ENCODE data around the gene ADCY10. TPM values are rescaled to one million over a fixed set of nuclear protein-coding genes. Genes with fewer than 3 reads are reported as not detected.
"Not testable (repeated sequence)": the region's sequence is repeated elsewhere in the genome, so short reads cannot be mapped to it uniquely, and the experiment has no call there.

Gene ADCY10
- total RNA-seq, 1 experiment from 2014 or later = not detected

DNA sequence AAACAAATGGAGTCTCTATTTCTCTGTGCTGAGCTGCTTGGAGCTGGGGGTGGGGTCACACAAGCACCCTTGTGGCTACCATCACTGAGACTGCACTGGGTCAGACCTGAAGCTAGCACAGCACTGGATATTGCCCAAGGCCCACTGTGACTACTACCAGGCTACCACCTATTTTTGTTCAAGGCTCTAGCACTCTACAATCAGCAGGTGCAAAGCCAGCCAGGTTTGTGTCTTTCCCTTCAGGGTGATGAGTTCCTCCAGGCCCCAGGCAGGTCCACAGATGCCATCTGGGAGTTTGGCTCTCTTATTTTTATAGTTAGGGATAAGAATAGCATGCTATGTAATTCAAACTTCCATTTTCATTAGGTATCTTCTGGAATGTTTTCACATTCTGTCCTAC is 23.5 kb downstream of the ADCY10 start:
- no peak for DNase-seq (ENCODE audit: low spot score)

- not testable (repeated sequence) for DNase-seq (ENCODE audit: low spot score)
Observed at GRCh38 chr1:167887187-167887586, 26.7 kb downstream of the ADCY10 start.

DNA sequence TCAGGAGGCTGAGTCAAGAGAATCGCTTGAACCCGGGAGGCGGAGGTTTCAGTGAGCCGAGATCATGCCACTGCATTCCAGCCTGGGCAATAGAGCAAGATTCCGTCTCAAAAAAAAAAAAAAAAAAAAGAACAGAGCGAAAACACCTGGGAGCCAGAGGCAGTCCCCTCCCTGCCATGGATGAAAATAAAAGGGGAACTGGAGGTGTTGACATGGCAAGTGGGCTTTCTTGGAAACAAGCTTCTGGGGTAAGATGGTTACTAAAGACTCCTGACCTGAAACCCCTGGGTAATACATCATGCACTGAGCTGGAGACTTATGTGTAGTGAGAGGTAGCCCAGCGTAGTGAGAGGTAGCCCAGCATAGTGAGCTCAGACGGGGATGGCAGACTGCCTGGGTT is 31.6 kb downstream of the ADCY10 start:
- no peak for DNase-seq (ENCODE audit: low spot score)

DNA sequence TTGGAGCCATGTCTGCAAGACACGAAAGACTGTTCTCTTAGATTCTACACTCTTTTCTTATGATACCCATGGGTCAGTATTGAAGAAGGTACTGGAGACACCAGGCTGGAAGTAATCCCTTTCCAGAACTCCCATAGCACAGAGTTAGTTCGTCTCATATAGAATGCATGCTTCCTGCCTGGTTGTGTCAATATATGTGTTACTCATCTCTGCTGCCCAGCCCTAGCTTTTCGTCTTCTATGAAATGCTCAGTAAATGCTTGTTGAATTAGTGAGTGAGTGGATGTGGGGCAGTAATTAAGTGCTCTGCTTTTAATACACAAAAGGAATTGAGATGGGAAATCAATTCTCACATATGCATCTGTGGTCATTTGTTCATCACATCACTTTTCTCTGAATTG is 32.1 kb downstream of the ADCY10 start:
- DNase-seq (ENCODE audit: low spot score) = peak; percentile 31

DNA sequence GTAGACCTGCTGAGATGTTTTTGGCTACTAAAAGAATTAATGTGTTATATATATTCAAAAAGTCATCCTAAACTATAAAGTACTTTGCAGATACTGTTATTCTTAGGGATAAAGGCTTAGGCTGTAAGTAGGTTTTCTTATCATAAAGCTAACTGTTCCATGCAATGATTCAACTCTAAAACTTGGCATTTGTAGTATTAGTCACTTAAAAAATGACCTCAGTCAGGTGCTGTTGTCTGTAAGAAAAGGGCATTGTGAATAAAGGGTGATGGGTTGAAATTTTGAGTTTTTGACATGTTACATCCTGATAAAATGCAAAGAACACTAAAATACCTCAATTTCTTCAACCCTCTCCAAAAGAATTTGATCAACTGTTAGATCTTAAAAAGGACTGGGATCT is 32.9 kb downstream of the ADCY10 start:
- peak; percentile 78 for DNase-seq (ENCODE audit: low spot score)

DNA sequence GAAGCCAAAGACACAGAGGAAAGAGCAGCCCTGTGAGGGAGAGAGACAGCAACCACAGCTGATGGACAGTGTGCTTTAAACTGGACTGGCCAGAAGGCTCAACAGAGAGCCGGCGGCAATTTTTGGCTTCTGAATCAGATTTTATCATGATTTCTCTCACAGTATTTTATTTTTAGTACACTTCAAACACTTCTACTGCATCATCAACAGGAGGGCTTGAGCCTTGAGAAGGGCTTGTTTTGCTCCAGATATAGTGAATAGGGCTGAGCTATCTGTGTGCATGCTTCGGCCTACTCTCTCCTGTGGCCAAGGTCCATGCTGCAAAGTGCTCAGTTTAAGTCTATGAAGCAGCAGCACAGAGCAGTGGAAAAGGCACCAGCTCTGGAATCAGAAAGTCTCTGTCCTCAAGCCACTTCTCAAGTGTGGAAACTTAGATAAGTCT is 33.3 kb downstream of the ADCY10 start:
- DNase-seq (ENCODE audit: low spot score) = peak; percentile 62

GRCh38 chr1:167879508-167879907 is 34.4 kb downstream of the ADCY10 start:
- no peak for DNase-seq (ENCODE audit: low spot score)

GRCh38 chr1:167878372-167879160 is 35.4 kb downstream of the ADCY10 start:
- DNase-seq (ENCODE audit: low spot score) = no peak

DNA sequence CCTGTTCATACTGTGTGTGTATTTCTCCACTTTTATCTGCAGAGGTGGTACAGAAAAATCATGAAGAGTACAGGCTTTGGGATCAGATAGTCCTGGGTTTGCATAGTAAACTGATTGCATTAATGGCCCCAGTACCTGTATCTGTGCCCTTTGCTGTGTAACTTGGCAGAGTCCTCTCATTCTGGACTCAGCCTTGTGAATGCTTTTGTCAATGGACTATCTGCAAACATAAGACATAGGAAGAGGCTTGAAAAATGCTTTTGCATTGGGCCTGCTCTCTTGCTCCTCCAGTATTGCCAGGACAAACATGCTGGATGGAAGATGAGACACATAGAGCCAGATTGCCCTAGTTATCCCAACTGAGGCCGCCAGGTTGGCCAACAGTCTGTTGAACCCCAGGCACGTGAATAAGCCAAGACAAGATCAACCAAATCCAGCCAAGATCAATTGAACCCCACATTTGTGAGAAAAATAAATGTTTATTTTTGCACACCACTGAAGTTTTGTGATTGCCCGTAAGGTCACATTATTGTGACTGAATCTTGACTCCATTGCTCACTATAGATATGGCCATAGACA is 37.2 kb downstream of the ADCY10 start:
- DNase-seq (ENCODE audit: low spot score) = no peak

GRCh38 chr1:167871331-167871730 is 42.6 kb downstream of the ADCY10 start:
- no peak for DNase-seq (ENCODE audit: low spot score)

DNA sequence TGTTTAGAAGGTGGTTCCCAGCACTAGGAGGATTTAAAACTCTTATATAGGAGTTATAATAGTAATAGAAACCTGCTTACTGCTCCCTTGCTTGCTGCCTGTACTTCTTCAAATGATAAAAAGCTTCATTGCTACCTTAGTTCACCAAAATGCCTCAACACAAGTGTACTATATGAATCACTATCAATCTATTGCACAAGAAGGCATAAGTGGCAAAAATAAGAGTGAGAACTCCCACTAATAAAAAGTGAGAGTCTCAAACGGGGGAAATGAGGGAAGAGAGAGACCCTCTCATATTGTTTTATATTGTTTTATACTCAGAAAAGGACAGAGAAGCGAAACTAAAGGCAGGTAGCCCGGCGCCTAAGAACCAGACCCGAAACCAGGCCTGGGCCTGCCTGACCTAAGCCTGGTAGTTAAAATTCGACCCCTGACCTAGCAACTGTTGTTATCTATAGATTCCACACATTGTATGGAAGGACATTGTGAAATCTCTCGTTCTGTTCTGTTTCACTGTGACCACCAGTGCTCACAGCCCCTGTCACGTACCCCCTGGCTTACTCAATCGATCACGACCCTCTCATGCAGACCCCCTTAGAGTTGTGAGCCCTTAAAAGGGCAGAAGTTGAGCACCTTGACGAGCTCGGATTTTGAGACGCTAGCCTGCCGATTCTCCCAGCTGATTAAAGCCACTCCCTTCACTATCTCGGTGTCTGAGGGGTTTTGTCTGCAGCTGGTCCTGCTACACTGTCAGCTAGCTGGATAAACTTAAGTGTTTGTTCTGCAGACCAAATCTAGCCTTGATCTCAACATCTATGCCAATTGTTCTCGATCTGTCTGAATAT is 44.6 kb downstream of the ADCY10 start:
- not testable (repeated sequence) for DNase-seq (ENCODE audit: low spot score)

DNA sequence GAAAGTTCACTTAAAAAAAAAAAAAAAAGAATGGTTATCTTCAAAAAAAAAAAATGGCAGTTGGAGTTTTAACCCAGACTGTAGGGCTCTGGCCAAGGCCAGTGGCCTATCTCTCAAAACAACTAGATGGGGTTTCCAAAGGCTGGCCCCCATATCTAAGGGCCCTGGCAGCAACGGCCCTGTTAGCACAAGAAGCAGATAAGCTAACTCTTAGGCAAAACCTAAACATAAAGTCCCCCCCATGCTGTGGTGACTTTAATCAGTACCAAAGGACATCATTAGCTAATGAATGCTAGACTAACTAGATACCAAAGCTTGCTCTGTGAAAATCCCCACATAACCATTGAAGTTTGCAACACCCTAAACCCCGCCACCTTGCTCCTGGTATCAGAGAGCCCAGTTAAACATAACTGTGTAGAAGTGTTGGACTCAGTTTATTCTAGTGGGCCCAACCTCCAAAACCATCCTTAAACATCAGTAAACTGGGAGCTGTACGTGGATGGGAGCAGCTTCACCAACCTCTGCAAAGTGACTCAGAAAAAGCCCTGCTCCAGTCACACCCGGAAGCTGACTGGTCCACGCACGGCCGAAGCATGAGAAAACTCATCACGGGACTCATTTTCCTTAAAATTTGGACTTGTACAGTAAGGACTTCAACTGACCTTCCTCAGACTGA is 47.1 kb downstream of the ADCY10 start:
- DNase-seq (ENCODE audit: low spot score) = not testable (repeated sequence)

GRCh38 chr1:167866326-167866725 is 47.6 kb downstream of the ADCY10 start:
- DNase-seq (ENCODE audit: low spot score) = not testable (repeated sequence)

DNA sequence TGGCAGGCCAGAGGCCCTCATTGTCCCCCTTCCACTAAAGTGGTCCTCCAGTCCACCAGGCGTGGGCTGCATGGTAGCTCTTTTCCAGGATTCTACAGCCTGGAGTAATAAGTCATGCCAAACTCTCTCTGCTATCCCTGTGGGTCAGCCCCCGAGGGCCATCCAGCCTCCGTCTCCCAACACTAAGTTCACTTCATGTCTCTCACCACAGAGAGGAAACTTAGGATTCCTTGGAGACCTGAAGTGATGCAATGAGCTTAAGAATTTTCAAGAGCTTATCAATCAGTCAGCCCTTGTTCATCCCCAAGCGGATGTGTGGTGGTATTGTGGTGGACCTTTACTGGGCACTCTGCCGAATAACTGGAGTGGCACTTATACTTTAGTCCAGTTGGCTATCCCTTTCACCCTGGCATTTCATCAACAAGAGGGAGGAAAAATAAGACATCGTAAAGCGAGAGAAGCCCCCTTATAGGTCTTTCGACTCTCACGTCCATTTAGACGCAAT is 48.1 kb downstream of the ADCY10 start:
- not testable (repeated sequence) for DNase-seq (ENCODE audit: low spot score)

GRCh38 chr1:167865193-167865592 is 48.7 kb downstream of the ADCY10 start:
- DNase-seq (ENCODE audit: low spot score) = not testable (repeated sequence)

GRCh38 chr1:167864392-167865032 is 49.4 kb downstream of the ADCY10 start:
- no peak for DNase-seq (ENCODE audit: low spot score)

DNA sequence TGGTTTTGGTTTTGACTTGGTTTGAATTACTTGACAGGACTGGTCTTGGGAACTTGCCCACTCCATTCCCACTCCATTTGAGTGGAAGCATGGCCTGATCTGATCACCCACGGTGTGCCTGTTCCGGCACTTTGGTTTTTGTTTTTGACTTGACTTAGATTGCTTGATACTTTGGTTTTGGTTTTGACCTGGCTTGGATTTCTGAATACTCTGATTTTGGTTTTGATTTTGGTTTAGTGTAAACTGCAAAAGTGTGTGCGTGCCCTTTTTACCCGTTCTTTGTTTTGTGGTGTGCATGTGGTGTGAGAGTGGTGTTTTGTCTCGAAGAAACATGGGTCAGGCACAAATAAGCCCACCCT is 50.0 kb downstream of the ADCY10 start:
- no peak for DNase-seq (ENCODE audit: low spot score)

GRCh38 chr1:167863191-167863920 is 50.6 kb downstream of the ADCY10 start:
- not testable (repeated sequence) for DNase-seq (ENCODE audit: low spot score)

DNA sequence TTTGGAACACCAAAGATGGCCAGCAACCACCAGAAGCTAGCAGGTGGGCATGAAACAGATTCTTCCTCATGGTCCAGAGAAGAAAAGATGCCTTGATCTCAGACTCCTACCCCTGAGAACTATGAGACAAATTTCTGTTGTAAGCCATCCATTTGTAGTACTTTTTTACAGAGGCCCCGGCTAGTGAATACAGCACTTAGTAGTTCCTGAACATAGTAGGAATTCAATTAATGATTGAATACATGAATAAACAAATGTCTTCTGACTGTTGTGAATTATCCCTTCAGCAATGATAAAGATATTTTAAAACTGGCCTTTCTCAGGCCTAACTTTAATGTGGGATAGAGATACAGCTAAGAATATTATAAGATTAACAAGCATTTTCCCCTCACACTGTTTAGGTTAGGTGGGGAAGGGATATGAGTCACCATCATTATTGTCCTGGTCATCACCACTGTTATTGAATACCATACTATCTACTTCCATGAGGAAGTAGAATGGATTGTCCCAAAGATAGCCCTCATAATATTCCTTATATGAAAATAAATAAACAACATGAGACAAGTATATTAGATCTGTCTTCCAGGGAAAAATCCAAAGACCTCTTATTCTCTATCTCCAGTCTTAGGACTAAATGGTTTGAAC is 51.4 kb downstream of the ADCY10 start:
- DNase-seq (ENCODE audit: low spot score) = peak; percentile 68

Measured in A172 (cell line).